Neural crest cell (in vitro differentiated cells): ENCODE results near the gene HEMK1. TPM values are rescaled to one million over a fixed set of nuclear protein-coding genes. Genes with fewer than 3 reads are reported as not detected.
A peak's percentile ranks its signal among the peaks of the same experiment; 100 is the strongest.

Experiments
- DNase-seq: peaks from one replicate; pipeline ENCODE4 v3.0.0; 2021; ENCODE audit warnings: low read depth, mixed read lengths, low spot score
- H3K27ac Mint-ChIP-seq: one replicate; pipeline ENCODE4 v1.8.0; 2021; ENCODE audit warnings: mild to moderate bottlenecking, mixed read lengths; ENCODE audit not compliant: unreplicated experiment
- H3K27me3 Mint-ChIP-seq: 2 replicates; pipeline ENCODE4 v1.8.0; 2021; ENCODE audit warnings: low read depth, mild to moderate bottlenecking, mixed read lengths
- H3K36me3 Mint-ChIP-seq: 2 replicates; pipeline ENCODE4 v1.8.0; 2021; ENCODE audit warnings: low read depth, mild to moderate bottlenecking, mixed read lengths
- H3K4me1 Mint-ChIP-seq: 2 replicates; pipeline ENCODE4 v1.8.0; 2021; ENCODE audit warnings: mixed read lengths
- H3K4me3 Mint-ChIP-seq: one replicate; pipeline ENCODE4 v1.8.0; 2021; ENCODE audit warnings: mild to moderate bottlenecking, mixed read lengths
- H3K9me3 Mint-ChIP-seq: 2 replicates; pipeline ENCODE4 v1.8.0; 2021; ENCODE audit warnings: mixed read lengths
- CTCF ChIP-seq: fragments of 200-600 bp; sonication (generic); conservative IDR thresholded peaks from 2 replicates; pipeline ENCODE4 v1.5.0; 2021; ENCODE audit warnings: antibody characterized with exemption, mild to moderate bottlenecking
- total RNA-seq: library from RNA; stranded (reverse); gene quantifications from 2 replicates; pipeline ENCODE4 v1.2.1, GENCODE V29; 2021

The HEMK1 gene
- total RNA-seq, 1 donor from 2014 or later = 22.8 TPM

- no peak overlapping the region for H3K27ac Mint-ChIP-seq
- H3K4me1 Mint-ChIP-seq = peaks cover 19% of the 10 kb centered on the region
- H3K27me3 Mint-ChIP-seq = peaks cover 3% of the 10 kb centered on the region
- no peaks in the 10 kb centered on the region for H3K9me3 Mint-ChIP-seq
- TF ChIP-seq CTCF = no peak
- H3K36me3 Mint-ChIP-seq = no peaks in the 10 kb centered on the region
- DNase-seq = no peak
- no peak overlapping the region for H3K4me3 Mint-ChIP-seq
These were observed 29.7 kb upstream of the HEMK1 start for GRCh38 chr3:50539356-50540286.

- no peak overlapping the region for H3K27ac Mint-ChIP-seq
- no peaks in the 10 kb centered on the region for H3K36me3 Mint-ChIP-seq
- H3K27me3 Mint-ChIP-seq = peaks cover 3% of the 10 kb centered on the region
- peak; percentile 92 for TF ChIP-seq CTCF
- peak; percentile 84 for DNase-seq
- peaks cover 22% of the 10 kb centered on the region for H3K4me1 Mint-ChIP-seq
- H3K9me3 Mint-ChIP-seq = no peaks in the 10 kb centered on the region
- H3K4me3 Mint-ChIP-seq = no peak overlapping the region
These were observed 26.9 kb upstream of the HEMK1 start for GRCh38 chr3:50542177-50543034.

GRCh38 chr3:50545781-50546180 is 23.5 kb upstream of the HEMK1 start:
- peaks cover 3% of the 10 kb centered on the region for H3K27me3 Mint-ChIP-seq
- no peak overlapping the region for H3K4me3 Mint-ChIP-seq
- H3K27ac Mint-ChIP-seq = no peak overlapping the region
- DNase-seq = no peak
- no peaks in the 10 kb centered on the region for H3K36me3 Mint-ChIP-seq
- TF ChIP-seq CTCF = no peak
- no peaks in the 10 kb centered on the region for H3K9me3 Mint-ChIP-seq
- peaks cover 11% of the 10 kb centered on the region for H3K4me1 Mint-ChIP-seq

- peaks cover 6% of the 10 kb centered on the region for H3K4me1 Mint-ChIP-seq
- no peak for DNase-seq
- no peaks in the 10 kb centered on the region for H3K9me3 Mint-ChIP-seq
- TF ChIP-seq CTCF = no peak
- no peak overlapping the region for H3K27ac Mint-ChIP-seq
- H3K36me3 Mint-ChIP-seq = no peaks in the 10 kb centered on the region
- H3K4me3 Mint-ChIP-seq = no peak overlapping the region
- H3K27me3 Mint-ChIP-seq = no peaks in the 10 kb centered on the region
These were observed 20.1 kb upstream of the HEMK1 start for GRCh38 chr3:50549226-50549625.

- H3K4me3 Mint-ChIP-seq = no peak overlapping the region
These were observed 19.1 kb upstream of the HEMK1 start for GRCh38 chr3:50550079-50550736.

More at GRCh38 chr3:50550079-50550736, 19.1 kb upstream of the HEMK1 start:
- Mint-ChIP-seq H3K4me1 (peaks cover under 1% of the 10 kb centered on the region), H3K9me3 (no peaks in the 10 kb centered on the region), H3K36me3 (no peaks in the 10 kb centered on the region), H3K27me3 (no peaks in the 10 kb centered on the region), H3K27ac (no peak overlapping the region)
- peak; percentile 83 for DNase-seq
- TF ChIP-seq CTCF = peak; percentile 85
